HEK293 (cell line): ENCODE measurements around the gene FBXO5.
A peak's percentile ranks its signal among the peaks of the same experiment; 100 is the strongest.

ENCODE experiments used
- CTCF ChIA-PET: fragments of 350-600 bp; formaldehyde crosslinking; extraction: SDS; loops from one replicate; lab custom pipeline; 2021; ENCODE audit warnings: antibody characterized with exemption; lab: Yijun Ruan, JAX
- POLR2A ChIA-PET: fragments of 300-600 bp; formaldehyde crosslinking; extraction: SDS; loops from one replicate; lab custom pipeline; 2020; ENCODE audit warnings: antibody characterized with exemption, inconsistent platforms; lab: Yijun Ruan, JAX
- H3K27ac ChIP-seq: fragments of 200-500 bp; sonication (Bioruptor generic); 2 replicates; pipeline ENCODE4 v1.5.1; 2014; ENCODE audit warnings: low read depth, low read length, control low read depth, inconsistent platforms; ENCODE audit errors: extremely low read depth
- H3K36me3 ChIP-seq, 2 experiments: fragments of 200-500 bp in 1 of 2; sonication (Bioruptor generic) in 1 of 2; 1 replicate in 1 of 2; 2 replicates in 1 of 2; pipeline ENCODE4 v1.5.1; 2014 to 2017; ENCODE audit warnings: inconsistent platforms in 2 of 2, low read length in 2 of 2; ENCODE audit not compliant: control insufficient read depth in 2 of 2, insufficient read depth in 1 of 2
- H3K4me1 ChIP-seq: fragments of 200-500 bp; sonication (Bioruptor generic); 2 replicates; pipeline ENCODE4 v1.5.1; 2014; ENCODE audit warnings: mild to moderate bottlenecking, low read length, inconsistent platforms; ENCODE audit not compliant: control insufficient read depth, insufficient read depth
- H3K4me3 ChIP-seq: 2 replicates; pipeline ENCODE4 v1.5.1; 2011; ENCODE audit warnings: low read depth, mild to moderate bottlenecking, control low read depth, low read length, moderate library complexity
- H3K9me3 ChIP-seq: fragments of 200-500 bp; sonication (Bioruptor generic); 2 replicates; pipeline ENCODE4 v1.5.1; 2014; ENCODE audit warnings: low read depth, low read length, inconsistent platforms; ENCODE audit not compliant: control insufficient read depth, insufficient read depth
- HOXD13 ChIP-seq: sonication (generic); formaldehyde crosslinking; IDR thresholded peaks from 2 replicates; pipeline ENCODE4 v1.8.0; 2022; ENCODE audit warnings: missing genetic modification reagents, borderline replicate concordance
- SCRT2 ChIP-seq: fragments of 450-650 bp; formaldehyde crosslinking; IDR thresholded peaks from 2 replicates; pipeline ENCODE4 v1.5.1; 2016; ENCODE audit warnings: missing biosample characterization, missing genetic modification characterization
- TRIM28 ChIP-seq: IDR thresholded peaks from 2 replicates; pipeline ENCODE4 v1.6.1; 2011; ENCODE audit warnings: low read length, control low read depth, borderline replicate concordance
- ZNF121 ChIP-seq: fragments of 450-650 bp; formaldehyde crosslinking; IDR thresholded peaks from 2 replicates; pipeline ENCODE4 v1.5.1; 2016; ENCODE audit warnings: missing biosample characterization, missing genetic modification characterization
- ZNF354C ChIP-seq: fragments of 450-650 bp; formaldehyde crosslinking; IDR thresholded peaks from 2 replicates; pipeline ENCODE4 v1.5.1; 2016; ENCODE audit warnings: missing biosample characterization, missing genetic modification characterization, low read depth, borderline replicate concordance
- ZNF37A ChIP-seq: fragments of 450-650 bp; IDR thresholded peaks from 2 replicates; pipeline ENCODE4 v1.5.1; 2018; ENCODE audit warnings: missing biosample characterization, missing genetic modification characterization
- ZNF560 ChIP-seq: fragments of 450-650 bp; formaldehyde crosslinking; IDR thresholded peaks from 2 replicates; pipeline ENCODE4 v1.5.1; 2017; ENCODE audit warnings: missing biosample characterization, missing genetic modification characterization, borderline replicate concordance
- ZNF571 ChIP-seq: fragments of 450-650 bp; formaldehyde crosslinking; IDR thresholded peaks from 2 replicates; pipeline ENCODE4 v1.5.0; 2017; ENCODE audit warnings: missing biosample characterization, missing genetic modification characterization
- ZNF621 ChIP-seq: fragments of 450-650 bp; formaldehyde crosslinking; IDR thresholded peaks from 2 replicates; pipeline ENCODE4 v1.5.1; 2017; ENCODE audit warnings: missing biosample characterization, missing genetic modification characterization
- ZNF776 ChIP-seq: fragments of 450-650 bp; formaldehyde crosslinking; IDR thresholded peaks from 2 replicates; pipeline ENCODE4 v1.5.0; 2017; ENCODE audit warnings: missing biosample characterization, missing genetic modification characterization, borderline replicate concordance
- ZNF777 ChIP-seq: fragments of 450-650 bp; formaldehyde crosslinking; IDR thresholded peaks from 2 replicates; pipeline ENCODE4 v1.5.1; 2017; ENCODE audit warnings: missing biosample characterization, missing genetic modification characterization, borderline replicate concordance
- ZSCAN16 ChIP-seq: fragments of 450-650 bp; formaldehyde crosslinking; IDR thresholded peaks from 2 replicates; pipeline ENCODE4 v1.5.1; 2016; ENCODE audit warnings: missing biosample characterization, missing genetic modification characterization
- TF ChIP-seq, protein P1 (sequence below): fragments of 450-650 bp; formaldehyde crosslinking; IDR thresholded peaks from 2 replicates; pipeline ENCODE4 v1.5.1; 2016; ENCODE audit warnings: missing biosample characterization, missing genetic modification characterization
- TF ChIP-seq, protein P2 (sequence below): fragments of 450-650 bp; formaldehyde crosslinking; IDR thresholded peaks from 2 replicates; pipeline ENCODE4 v1.5.1; 2016; ENCODE audit warnings: missing biosample characterization, missing genetic modification characterization
- TF ChIP-seq, protein P3 (sequence below): fragments of 450-650 bp; formaldehyde crosslinking; IDR thresholded peaks from 2 replicates; pipeline ENCODE4 v1.5.1; 2017; ENCODE audit warnings: missing biosample characterization, missing genetic modification characterization

Gene FBXO5

DNA sequence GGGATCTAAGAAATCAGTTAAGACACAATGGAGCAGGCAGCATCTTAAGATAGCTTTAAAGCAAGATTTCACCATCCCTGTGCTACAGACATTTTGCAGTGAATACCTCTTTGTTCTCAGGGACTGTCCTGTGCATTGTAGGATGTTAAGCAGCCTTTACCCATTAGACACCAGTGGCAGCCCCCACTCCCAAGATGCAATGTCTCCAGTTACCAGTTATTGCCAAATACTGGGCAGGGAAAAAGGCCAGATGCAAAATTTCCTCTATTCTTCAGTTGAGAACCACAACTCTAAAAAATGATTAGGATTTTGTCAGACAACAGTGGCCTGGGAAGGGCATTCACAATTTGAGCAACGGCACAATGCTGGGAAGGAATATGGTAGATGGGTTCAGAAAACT lies 6.1 kb downstream of the FBXO5 start (continued):
- no peak for TF ChIP-seq ZNF121 (tag by site-specific recombination)
- TF ChIP-seq, protein P1, sequence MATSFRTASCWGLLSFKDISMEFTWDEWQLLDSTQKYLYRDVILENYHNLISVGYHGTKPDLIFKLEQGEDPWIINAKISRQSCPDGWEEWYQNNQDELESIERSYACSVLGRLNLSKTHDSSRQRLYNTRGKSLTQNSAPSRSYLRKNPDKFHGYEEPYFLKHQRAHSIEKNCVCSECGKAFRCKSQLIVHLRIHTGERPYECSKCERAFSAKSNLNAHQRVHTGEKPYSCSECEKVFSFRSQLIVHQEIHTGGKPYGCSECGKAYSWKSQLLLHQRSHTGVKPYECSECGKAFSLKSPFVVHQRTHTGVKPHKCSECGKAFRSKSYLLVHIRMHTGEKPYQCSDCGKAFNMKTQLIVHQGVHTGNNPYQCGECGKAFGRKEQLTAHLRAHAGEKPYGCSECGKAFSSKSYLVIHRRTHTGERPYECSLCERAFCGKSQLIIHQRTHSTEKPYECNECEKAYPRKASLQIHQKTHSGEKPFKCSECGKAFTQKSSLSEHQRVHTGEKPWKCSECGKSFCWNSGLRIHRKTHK (tag by site-specific recombination): no peak
- TF ChIP-seq ZNF571 (tag by site-specific recombination): no peak
- no peak for TF ChIP-seq ZNF776 (tag by site-specific recombination)
- no peak for TF ChIP-seq ZNF621
- TF ChIP-seq ZNF354C (tag by site-specific recombination): no peak
- no peak for TF ChIP-seq ZNF37A (tag by site-specific recombination)
- no peak for TF ChIP-seq HOXD13 (CRISPR knock-in tag)
- no peak for TF ChIP-seq ZNF777

DNA sequence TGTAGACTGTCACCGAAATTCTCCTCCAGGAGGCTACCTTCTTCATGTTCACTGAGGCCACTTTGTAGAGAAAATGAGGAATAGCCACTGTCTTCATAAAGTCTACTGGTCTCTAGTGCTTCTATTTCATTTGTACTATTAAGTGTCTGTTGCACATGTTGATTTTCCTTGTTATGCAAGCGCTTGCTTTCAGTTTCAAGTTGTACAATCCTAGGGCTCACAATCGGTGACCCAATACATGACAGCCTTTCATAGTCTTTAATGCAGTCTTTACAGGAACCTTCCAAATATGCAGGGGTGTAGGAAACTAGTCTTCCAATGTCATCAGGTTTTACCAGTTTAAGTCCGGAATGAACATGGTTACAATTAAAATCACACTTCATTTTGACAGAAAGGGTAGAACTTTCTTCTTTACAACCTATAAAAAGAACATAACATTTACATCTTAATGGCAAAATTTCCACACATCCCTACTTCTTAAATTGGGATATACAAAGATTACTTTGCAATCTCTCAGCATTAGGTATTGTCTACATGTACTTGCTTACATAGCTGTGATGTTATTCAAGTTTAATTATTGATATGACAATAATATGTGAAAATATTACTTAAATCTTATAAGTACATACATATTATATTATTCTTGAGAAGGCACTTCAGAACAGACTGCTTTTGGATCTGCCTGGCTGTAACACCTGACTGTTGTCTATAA lies 7.5 kb downstream of the FBXO5 start:
- POLR2A ChIA-PET: no interaction called here
- no peaks in the 10 kb centered on the region for H3K9me3 ChIP-seq
- CTCF ChIA-PET: no interaction called here
- no peak overlapping the region for H3K4me3 ChIP-seq
- no peak for TF ChIP-seq ZNF560 (tag by site-specific recombination)
- peak; percentile 45; the same call in 1 of the 2 replicates for TF ChIP-seq SCRT2 (tag by site-specific recombination)
- TF ChIP-seq, protein P2, sequence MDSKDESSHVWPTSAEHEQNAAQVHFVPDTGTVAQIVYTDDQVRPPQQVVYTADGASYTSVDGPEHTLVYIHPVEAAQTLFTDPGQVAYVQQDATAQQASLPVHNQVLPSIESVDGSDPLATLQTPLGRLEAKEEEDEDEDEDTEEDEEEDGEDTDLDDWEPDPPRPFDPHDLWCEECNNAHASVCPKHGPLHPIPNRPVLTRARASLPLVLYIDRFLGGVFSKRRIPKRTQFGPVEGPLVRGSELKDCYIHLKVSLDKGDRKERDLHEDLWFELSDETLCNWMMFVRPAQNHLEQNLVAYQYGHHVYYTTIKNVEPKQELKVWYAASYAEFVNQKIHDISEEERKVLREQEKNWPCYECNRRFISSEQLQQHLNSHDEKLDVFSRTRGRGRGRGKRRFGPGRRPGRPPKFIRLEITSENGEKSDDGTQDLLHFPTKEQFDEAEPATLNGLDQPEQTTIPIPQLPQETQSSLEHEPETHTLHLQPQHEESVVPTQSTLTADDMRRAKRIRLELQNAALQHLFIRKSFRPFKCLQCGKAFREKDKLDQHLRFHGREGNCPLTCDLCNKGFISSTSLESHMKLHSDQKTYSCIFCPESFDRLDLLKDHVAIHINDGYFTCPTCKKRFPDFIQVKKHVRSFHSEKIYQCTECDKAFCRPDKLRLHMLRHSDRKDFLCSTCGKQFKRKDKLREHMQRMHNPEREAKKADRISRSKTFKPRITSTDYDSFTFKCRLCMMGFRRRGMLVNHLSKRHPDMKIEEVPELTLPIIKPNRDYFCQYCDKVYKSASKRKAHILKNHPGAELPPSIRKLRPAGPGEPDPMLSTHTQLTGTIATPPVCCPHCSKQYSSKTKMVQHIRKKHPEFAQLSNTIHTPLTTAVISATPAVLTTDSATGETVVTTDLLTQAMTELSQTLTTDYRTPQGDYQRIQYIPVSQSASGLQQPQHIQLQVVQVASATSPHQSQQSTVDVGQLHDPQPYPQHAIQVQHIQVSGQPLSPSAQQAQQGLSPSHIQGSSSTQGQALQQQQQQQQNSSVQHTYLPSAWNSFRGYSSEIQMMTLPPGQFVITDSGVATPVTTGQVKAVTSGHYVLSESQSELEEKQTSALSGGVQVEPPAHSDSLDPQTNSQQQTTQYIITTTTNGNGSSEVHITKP: peak; percentile 83
- peaks cover 4% of the 10 kb centered on the region; the same call in 1 of the 2 replicates for H3K4me1 ChIP-seq
- H3K27ac ChIP-seq: no peak overlapping the region
- H3K36me3 ChIP-seq: peaks cover 60 to 97% of the 10 kb centered on the region in 2 experiments

DNA sequence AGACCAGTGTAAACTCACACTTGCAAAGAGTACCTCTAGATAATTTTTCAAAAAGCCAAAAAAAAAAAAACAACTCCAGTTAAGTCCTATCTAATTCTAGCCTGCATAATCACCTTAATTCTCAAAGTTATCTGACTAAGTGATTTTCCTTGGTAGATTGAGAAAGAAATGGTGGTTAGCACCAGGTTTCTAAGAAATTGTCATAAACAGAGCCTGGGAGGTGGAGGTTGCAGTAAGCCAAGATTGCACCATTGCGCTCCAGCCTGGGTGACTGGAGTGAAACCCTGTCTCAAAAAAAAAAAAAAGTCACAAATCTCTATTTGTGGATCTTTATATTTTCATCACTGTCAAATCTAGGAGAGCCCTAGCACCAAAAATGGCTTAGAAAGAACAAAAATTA lies 8.9 kb downstream of the FBXO5 start:
- TF ChIP-seq TRIM28 (no peak), ZSCAN16 (no peak)
- TF ChIP-seq, protein P3, sequence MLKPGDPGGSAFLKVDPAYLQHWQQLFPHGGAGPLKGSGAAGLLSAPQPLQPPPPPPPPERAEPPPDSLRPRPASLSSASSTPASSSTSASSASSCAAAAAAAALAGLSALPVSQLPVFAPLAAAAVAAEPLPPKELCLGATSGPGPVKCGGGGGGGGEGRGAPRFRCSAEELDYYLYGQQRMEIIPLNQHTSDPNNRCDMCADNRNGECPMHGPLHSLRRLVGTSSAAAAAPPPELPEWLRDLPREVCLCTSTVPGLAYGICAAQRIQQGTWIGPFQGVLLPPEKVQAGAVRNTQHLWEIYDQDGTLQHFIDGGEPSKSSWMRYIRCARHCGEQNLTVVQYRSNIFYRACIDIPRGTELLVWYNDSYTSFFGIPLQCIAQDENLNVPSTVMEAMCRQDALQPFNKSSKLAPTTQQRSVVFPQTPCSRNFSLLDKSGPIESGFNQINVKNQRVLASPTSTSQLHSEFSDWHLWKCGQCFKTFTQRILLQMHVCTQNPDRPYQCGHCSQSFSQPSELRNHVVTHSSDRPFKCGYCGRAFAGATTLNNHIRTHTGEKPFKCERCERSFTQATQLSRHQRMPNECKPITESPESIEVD (tag by site-specific recombination): no peak
- H3K4me3 ChIP-seq: no peak overlapping the region
- no peak overlapping the region for H3K27ac ChIP-seq
- peaks cover 62 to 93% of the 10 kb centered on the region in 2 experiments for H3K36me3 ChIP-seq
- peaks cover 2% of the 10 kb centered on the region; the same call in 1 of the 2 replicates for H3K4me1 ChIP-seq
- POLR2A ChIA-PET: interaction anchor here (1.7 kb wide), 1 partner anchor 9 kb away, joined by 15 read pairs; the partner anchor contains the start of gene FBXO5
- H3K9me3 ChIP-seq: no peaks in the 10 kb centered on the region
- CTCF ChIA-PET: no interaction called here
